HepG2 (cell line): ENCODE results near the gene PTPRO. TPM values are rescaled to one million over a fixed set of nuclear protein-coding genes. Genes with fewer than 3 reads are reported as not detected.
A peak's percentile ranks its signal among the peaks of the same experiment; 100 is the strongest.

ENCODE experiments used
- ATAC-seq: fragments of 200-7000 bp; cut with Tn5 transposase; 3 replicates; pipeline ENCODE4 v1.9.1; 2020; ENCODE audit warnings: mild to moderate bottlenecking, moderate library complexity
- BruUV-seq: library from RNA; stranded (reverse); fragments of 400-500 nt; replicated peaks from 2 replicates; lab custom pipeline; 2021; lab: Mats Ljungman, UMichigan
- CTCF ChIA-PET: fragments of 300-600 bp; formaldehyde crosslinking; extraction: SDS; loops from one replicate; lab custom pipeline; 2021; ENCODE audit warnings: low total read pairs, inconsistent platforms, low intra/inter-chr PET ratio; lab: Yijun Ruan, JAX
- POLR2A ChIA-PET: fragments of 350-600 bp; sonication (Branson Sonifier 250); formaldehyde crosslinking; loops from one replicate; lab custom pipeline; 2020; ENCODE audit warnings: antibody characterized with exemption, inconsistent platforms; lab: Yijun Ruan, JAX
- DNase-seq: peaks from one replicate; pipeline ENCODE4 v3.0.0-alpha.2; 2015; ENCODE audit warnings: low spot score
- FAIRE-seq: peaks from 3 replicates; lab custom pipeline; 2011; peaks lifted over from hg19 to GRCh38; lab: Jason Lieb, UNC
- H2AFZ ChIP-seq: one replicate; pipeline ENCODE4 v1.6.1; 2011; ENCODE audit warnings: low read length, inconsistent platforms
- H3K27ac ChIP-seq: fragments of 300-600 bp; 3 replicates; pipeline ENCODE4 v1.8.0; 2011; ENCODE audit warnings: mixed run types, mild to moderate bottlenecking, mixed read lengths, low read length, inconsistent platforms; ENCODE audit not compliant: insufficient read depth; ENCODE audit errors: extremely low read length
- H3K27me3 ChIP-seq, 2 experiments: fragments of 200-600 bp in 1 of 2; 2 replicates in 1 of 2; 3 replicates in 1 of 2; pipeline versions ENCODE4 v1.6.0 to v1.8.0; 2011; ENCODE audit warnings: low read length in 2 of 2, mild to moderate bottlenecking in 2 of 2, moderate library complexity in 2 of 2, inconsistent platforms in 1 of 2; ENCODE audit not compliant: insufficient read depth in 2 of 2, control insufficient read depth in 1 of 2
- H3K36me3 ChIP-seq, 2 experiments: fragments of 200-600 bp in 1 of 2; replicated peaks in 1 of 2; 2 replicates in 1 of 2; 3 replicates in 1 of 2; pipeline versions ENCODE4 v1.5.1 to v1.8.0; 2011; ENCODE audit warnings: low read length in 2 of 2, inconsistent platforms in 1 of 2; ENCODE audit not compliant: insufficient read depth in 2 of 2, control insufficient read depth in 1 of 2
- H3K4me1 ChIP-seq: 2 replicates; pipeline ENCODE4 v1.5.1; 2012; ENCODE audit warnings: low read length, inconsistent platforms; ENCODE audit not compliant: insufficient read depth
- H3K4me2 ChIP-seq: 2 replicates; pipeline ENCODE4 v1.6.0; 2011; ENCODE audit warnings: low read depth, low read length, inconsistent platforms
- H3K4me3 ChIP-seq, 3 experiments: fragments of 200-600 bp in 1 of 3; sonication (generic), shearing (Covaris generic) in 1 of 3; replicated peaks in 1 of 3; 2 replicates each; pipeline ENCODE4 v1.5.1; 2011 to 2016; ENCODE audit warnings: low read length in 3 of 3, inconsistent platforms in 2 of 3, low read depth in 2 of 3, mild to moderate bottlenecking in 2 of 3, control low read depth in 1 of 3, mixed read lengths in 1 of 3; ENCODE audit not compliant: insufficient read depth in 1 of 3
- H3K79me2 ChIP-seq: one replicate; pipeline ENCODE4 v1.6.1; 2011; ENCODE audit warnings: low read length, inconsistent platforms; ENCODE audit not compliant: insufficient read depth
- H3K9ac ChIP-seq: 2 replicates; pipeline ENCODE4 v1.6.0; 2011; ENCODE audit warnings: mild to moderate bottlenecking, low read depth, low read length, inconsistent platforms; ENCODE audit not compliant: insufficient read depth
- H3K9me3 ChIP-seq: 2 replicates; pipeline ENCODE4 v1.5.1; 2012; ENCODE audit warnings: mild to moderate bottlenecking, low read length
- H4K20me1 ChIP-seq: 2 replicates; pipeline ENCODE4 v1.6.0; 2011; ENCODE audit warnings: inconsistent platforms, mild to moderate bottlenecking, low read length, moderate library complexity; ENCODE audit not compliant: insufficient read depth
- GLI4 ChIP-seq: sonication (generic); formaldehyde crosslinking; IDR thresholded peaks from 2 replicates; pipeline ENCODE4 v1.5.1; 2020; ENCODE audit warnings: missing genetic modification reagents, mild to moderate bottlenecking, moderate library complexity, borderline replicate concordance
- GPN1 ChIP-seq: sonication (generic); formaldehyde crosslinking; IDR thresholded peaks from 2 replicates; pipeline ENCODE4 v1.5.1; 2020; ENCODE audit warnings: missing genetic modification reagents, borderline replicate concordance
- KLF12 ChIP-seq: sonication (generic); formaldehyde crosslinking; IDR thresholded peaks from 2 replicates; pipeline ENCODE4 v1.4.0; 2020; ENCODE audit warnings: missing genetic modification reagents, borderline replicate concordance
- MAFF ChIP-seq: IDR thresholded peaks from 2 replicates; pipeline ENCODE4 v1.6.1; 2011; ENCODE audit warnings: low read depth, low read length, improper control_type of control experiment
- MAFK ChIP-seq, 2 experiments: IDR thresholded peaks in 1 of 2; conservative IDR thresholded peaks in 1 of 2; 2 replicates each; pipeline ENCODE4 v1.6.1; 2011; ENCODE audit warnings: improper control_type of control experiment in 2 of 2, low read length in 2 of 2
- MED8 ChIP-seq: sonication (generic); formaldehyde crosslinking; IDR thresholded peaks from 2 replicates; pipeline ENCODE4 v1.8.1; 2023; ENCODE audit warnings: mild to moderate bottlenecking, missing genetic modification reagents; ENCODE audit not compliant: insufficient replicate concordance
- POLR2A ChIP-seq, 2 experiments: IDR thresholded peaks; 2 replicates each; pipeline ENCODE4 v1.6.1; 2011; ENCODE audit warnings: low read depth in 2 of 2, low read length in 2 of 2, mild to moderate bottlenecking in 1 of 2, moderate library complexity in 1 of 2; ENCODE audit not compliant: insufficient read depth in 1 of 2
- POLR2AphosphoS2 ChIP-seq: IDR thresholded peaks from 2 replicates; pipeline ENCODE4 v1.6.1; 2011; ENCODE audit warnings: low read depth, low read length, improper control_type of control experiment
- RFX3 ChIP-seq: IDR thresholded peaks from 2 replicates; pipeline ENCODE4 v1.6.1; 2016; ENCODE audit warnings: missing biosample characterization, missing genetic modification reagents
- SNAPC2 ChIP-seq: sonication (generic); formaldehyde crosslinking; IDR thresholded peaks from 2 replicates; pipeline ENCODE4 v1.8.1; 2022; ENCODE audit warnings: mild to moderate bottlenecking, missing genetic modification reagents
- SRF ChIP-seq: IDR thresholded peaks from 2 replicates; pipeline ENCODE4 v1.6.1; 2011; ENCODE audit warnings: mild to moderate bottlenecking, low read depth, low read length, moderate library complexity
- ZBTB1 ChIP-seq: sonication (generic); formaldehyde crosslinking; IDR thresholded peaks from 2 replicates; pipeline ENCODE4 v1.4.0; 2020; ENCODE audit warnings: missing genetic modification reagents, borderline replicate concordance
- ZHX1 ChIP-seq: sonication (generic); formaldehyde crosslinking; IDR thresholded peaks from 2 replicates; pipeline ENCODE4 v1.8.1; 2022; ENCODE audit warnings: low read depth, mild to moderate bottlenecking, missing genetic modification reagents
- ZMYM4 ChIP-seq: sonication (generic); formaldehyde crosslinking; IDR thresholded peaks from 2 replicates; pipeline ENCODE4 v1.8.1; 2023; ENCODE audit warnings: mild to moderate bottlenecking, missing genetic modification reagents
- ZNF264 ChIP-seq: sonication (generic); formaldehyde crosslinking; IDR thresholded peaks from 2 replicates; pipeline ENCODE4 v1.4.0; 2020; ENCODE audit warnings: missing genetic modification reagents
- ZNF343 ChIP-seq: sonication (generic); formaldehyde crosslinking; IDR thresholded peaks from 2 replicates; pipeline ENCODE4 v1.4.0; 2020; ENCODE audit warnings: mild to moderate bottlenecking, missing genetic modification reagents
- ZNF589 ChIP-seq: sonication (generic); formaldehyde crosslinking; conservative IDR thresholded peaks from 2 replicates; pipeline ENCODE4 v1.8.0; 2022; ENCODE audit warnings: mild to moderate bottlenecking, moderate library complexity, missing genetic modification reagents
- ZSCAN29 ChIP-seq: sonication (generic); formaldehyde crosslinking; conservative IDR thresholded peaks from 2 replicates; pipeline ENCODE4 v1.4.0; 2020; ENCODE audit warnings: mild to moderate bottlenecking, missing genetic modification reagents
- WGBS: methylation state at CpG from one replicate; pipeline ENCODE4 v1.1.6; 2017; ENCODE audit warnings: low lambda C conversion rate; 5-methylcytosine and 5-hydroxymethylcytosine counted together
- in situ Hi-C: cut with HindIII; loops from 2 replicates; pipeline ENCODE4 v1.10.0; 2017; ENCODE audit warnings: low pct_unique_long_range_greater_than_20kb; ENCODE audit not compliant: extremely low pct_ligation_motif_present
- intact Hi-C: fragments of 100-400 bp; cut with micrococcal nuclease; formaldehyde crosslinking; loops from one replicate; pipeline ENCODE4 v1.10.0; 2022; ENCODE audit not compliant: unreplicated experiment
- polyA plus RNA-seq, 8 experiments: library from polyadenylated mRNA; depleted of rRNA in 3 of 8; stranded (reverse) in 7 of 8; unstranded in 1 of 8; fragments of >200 nt; fragmentation: Illumina TruSeq in 4 of 8; extraction: Trizol in 4 of 8; gene quantifications; 2 replicates each; pipeline versions ENCODE4 v1.2.1 to v1.2.3, GENCODE V29; 2011 to 2016; ENCODE audit warnings: low read depth in 4 of 8, missing spikeins in 1 of 8, mixed read lengths in 1 of 8; ENCODE audit not compliant: insufficient read depth in 1 of 8
- total RNA-seq, 5 experiments: library from RNA; depleted of rRNA; stranded (reverse); fragments of >200 nt; fragmentation: Illumina TruSeq; extraction: Trizol; gene quantifications; 2 replicates each; pipeline ENCODE4 v1.2.3, GENCODE V29; 2016; ENCODE audit warnings: low read depth in 1 of 5
- TF ChIP-seq, protein P1 (sequence below): sonication (generic); formaldehyde crosslinking; IDR thresholded peaks from 2 replicates; pipeline ENCODE4 v1.4.0; 2020; ENCODE audit warnings: mild to moderate bottlenecking, low read depth, missing genetic modification reagents
- TF ChIP-seq, protein P2 (sequence below): sonication (generic); formaldehyde crosslinking; IDR thresholded peaks from 2 replicates; pipeline ENCODE4 v1.5.1; 2020; ENCODE audit warnings: missing genetic modification reagents, mild to moderate bottlenecking, borderline replicate concordance

The PTPRO gene
- total and polyA plus RNA-seq, 2 of the 13 experiments (the other 11 are each of a cell fraction or from before 2014, with no cell fraction given) = 0.04 TPM; not detected in 1

- TF ChIP-seq ZHX1 (CRISPR knock-in tag) (no peak), ZMYM4 (CRISPR knock-in tag) (no peak), SRF (no peak), ZSCAN29 (no peak), ZNF264 (CRISPR knock-in tag) (no peak), ZNF589 (CRISPR knock-in tag) (no peak), ZNF343 (no peak), ZBTB1 (CRISPR knock-in tag) (no peak), MED8 (no peak)
- TF ChIP-seq, protein P1, sequence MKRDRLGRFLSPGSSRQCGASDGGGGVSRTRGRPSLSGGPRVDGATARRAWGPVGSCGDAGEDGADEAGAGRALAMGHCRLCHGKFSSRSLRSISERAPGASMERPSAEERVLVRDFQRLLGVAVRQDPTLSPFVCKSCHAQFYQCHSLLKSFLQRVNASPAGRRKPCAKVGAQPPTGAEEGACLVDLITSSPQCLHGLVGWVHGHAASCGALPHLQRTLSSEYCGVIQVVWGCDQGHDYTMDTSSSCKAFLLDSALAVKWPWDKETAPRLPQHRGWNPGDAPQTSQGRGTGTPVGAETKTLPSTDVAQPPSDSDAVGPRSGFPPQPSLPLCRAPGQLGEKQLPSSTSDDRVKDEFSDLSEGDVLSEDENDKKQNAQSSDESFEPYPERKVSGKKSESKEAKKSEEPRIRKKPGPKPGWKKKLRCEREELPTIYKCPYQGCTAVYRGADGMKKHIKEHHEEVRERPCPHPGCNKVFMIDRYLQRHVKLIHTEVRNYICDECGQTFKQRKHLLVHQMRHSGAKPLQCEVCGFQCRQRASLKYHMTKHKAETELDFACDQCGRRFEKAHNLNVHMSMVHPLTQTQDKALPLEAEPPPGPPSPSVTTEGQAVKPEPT (CRISPR knock-in tag) = no peak
Measured at GRCh38 chr12:15439459-15439858, 117.2 kb downstream of the PTPRO start (continued).

GRCh38 chr12:15443050-15443449 lies 120.7 kb downstream of the PTPRO start:
- H2AFZ ChIP-seq = no peak overlapping the region
- BruUV-seq = no TSS peak
- no peaks in the 10 kb centered on the region for H3K9me3 ChIP-seq
- no peak overlapping the region for H3K27ac ChIP-seq
- H3K4me2 ChIP-seq = no peak overlapping the region
- no peak for FAIRE-seq
- no peaks in the 10 kb centered on the region for H3K4me1 ChIP-seq
- H3K27me3 ChIP-seq = no peaks in the 10 kb centered on the region
- H3K79me2 ChIP-seq = no peaks in the 10 kb centered on the region
- no peaks in the 10 kb centered on the region for H3K36me3 ChIP-seq
- H3K4me3 ChIP-seq = no peak overlapping the region
- intact Hi-C loops = no loop called here
- H4K20me1 ChIP-seq = no peaks in the 10 kb centered on the region
- CTCF ChIA-PET = no interaction called here
- ATAC-seq = no peak
- POLR2A ChIA-PET = no interaction called here
- H3K9ac ChIP-seq = no peak overlapping the region
- no peak for DNase-seq
- WGBS = 1% methylated on average over 3 of the region's 3 CpGs
- in situ Hi-C loops = no loop called here
- no peak for TF ChIP-seq GLI4 (CRISPR knock-in tag)
- TF ChIP-seq MAFF = peak; percentile 96
- TF ChIP-seq GPN1 (CRISPR knock-in tag) = no peak
- TF ChIP-seq RFX3 (CRISPR knock-in tag) = no peak
- TF ChIP-seq POLR2AphosphoS2 = no peak
- TF ChIP-seq SNAPC2 = no peak
- TF ChIP-seq, protein P2, sequence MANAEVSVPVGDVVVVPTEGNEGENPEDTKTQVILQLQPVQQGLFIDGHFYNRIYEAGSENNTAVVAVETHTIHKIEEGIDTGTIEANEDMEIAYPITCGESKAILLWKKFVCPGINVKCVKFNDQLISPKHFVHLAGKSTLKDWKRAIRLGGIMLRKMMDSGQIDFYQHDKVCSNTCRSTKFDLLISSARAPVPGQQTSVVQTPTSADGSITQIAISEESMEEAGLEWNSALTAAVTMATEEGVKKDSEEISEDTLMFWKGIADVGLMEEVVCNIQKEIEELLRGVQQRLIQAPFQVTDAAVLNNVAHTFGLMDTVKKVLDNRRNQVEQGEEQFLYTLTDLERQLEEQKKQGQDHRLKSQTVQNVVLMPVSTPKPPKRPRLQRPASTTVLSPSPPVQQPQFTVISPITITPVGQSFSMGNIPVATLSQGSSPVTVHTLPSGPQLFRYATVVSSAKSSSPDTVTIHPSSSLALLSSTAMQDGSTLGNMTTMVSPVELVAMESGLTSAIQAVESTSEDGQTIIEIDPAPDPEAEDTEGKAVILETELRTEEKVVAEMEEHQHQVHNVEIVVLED (CRISPR knock-in tag) = no peak
- peak; percentile 92 to 96 for TF ChIP-seq MAFK (conservative IDR thresholded peaks at IDR 0.05 in 1 of 2, IDR thresholded peaks at IDR 0.05 in 1 of 2; ENCODE audit: low read length in 2 of 2)
- TF ChIP-seq KLF12 = no peak
- no peak for TF ChIP-seq POLR2A (IDR thresholded peaks at IDR 0.05; ENCODE audit: insufficient read depth in 1 of 2, low read depth in 2 of 2, low read length in 2 of 2)
